ENCODE results near the gene ATP5F1C.
A peak's percentile ranks its signal among the peaks of the same experiment; 100 is the strongest.
"Not testable (repeated sequence)": the region's sequence is repeated elsewhere in the genome, so short reads cannot be mapped to it uniquely, and the experiment has no call there.

ATP5F1C gene

DNA sequence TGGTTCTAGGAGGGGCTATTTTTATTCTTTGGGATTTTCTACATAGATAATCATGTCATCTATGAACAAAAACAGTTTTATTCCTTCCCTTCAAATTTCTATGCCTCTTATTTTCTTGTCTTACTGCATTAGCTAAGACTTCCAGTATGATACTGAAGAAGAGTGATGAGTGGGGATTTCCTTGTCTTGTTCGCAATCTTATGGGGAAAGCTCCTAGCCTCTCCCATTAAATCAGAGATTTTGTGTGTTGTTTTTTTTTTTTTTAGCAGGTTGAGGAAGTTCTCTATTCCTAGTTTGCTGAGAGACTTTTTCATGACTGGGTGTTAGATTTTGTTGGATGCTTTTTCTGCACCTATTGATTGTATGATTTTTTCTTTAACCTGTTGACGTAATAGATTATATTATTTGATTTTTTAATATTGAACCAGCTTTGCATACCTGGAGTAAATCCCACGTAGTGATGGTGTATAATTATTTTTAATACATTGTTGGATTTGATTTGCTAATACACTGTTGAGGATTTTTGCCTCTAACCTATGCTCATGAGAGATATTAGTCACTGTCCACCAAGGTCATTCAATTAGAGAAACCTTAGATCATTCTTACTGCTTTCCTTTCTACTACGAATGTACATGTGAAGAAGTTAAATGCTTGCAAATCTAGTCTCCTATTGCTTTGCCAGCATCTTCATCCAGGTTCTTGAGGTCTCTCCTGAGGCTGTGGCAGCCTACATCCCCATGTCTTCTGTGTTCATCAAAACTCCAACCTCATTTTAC is 6.5 kb downstream of the ATP5F1C start:
- no peak for DNase-seq (ENCODE audit: low read depth in 2 of 2)

DNA sequence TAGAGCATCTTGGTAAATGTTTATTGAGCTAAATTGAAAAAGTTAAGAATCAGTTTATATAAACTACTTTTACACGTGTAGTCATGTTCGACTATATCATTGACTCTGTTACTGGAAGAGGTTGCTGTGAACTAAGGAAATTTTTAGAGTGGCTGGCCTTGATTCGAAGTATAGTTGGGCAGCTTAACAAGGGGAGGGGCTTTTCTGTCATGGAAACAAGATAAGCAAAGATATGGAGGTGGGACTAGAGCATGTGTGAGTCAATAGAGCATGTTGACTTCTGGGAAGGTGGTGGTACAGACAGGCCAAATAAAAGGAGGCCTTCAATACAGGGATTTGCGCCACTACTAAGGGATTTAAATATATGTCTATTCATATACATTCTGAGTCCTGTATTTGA is 7.6 kb downstream of the ATP5F1C start:
- DNase-seq (ENCODE audit: low read depth in 2 of 2) = no peak

DNA sequence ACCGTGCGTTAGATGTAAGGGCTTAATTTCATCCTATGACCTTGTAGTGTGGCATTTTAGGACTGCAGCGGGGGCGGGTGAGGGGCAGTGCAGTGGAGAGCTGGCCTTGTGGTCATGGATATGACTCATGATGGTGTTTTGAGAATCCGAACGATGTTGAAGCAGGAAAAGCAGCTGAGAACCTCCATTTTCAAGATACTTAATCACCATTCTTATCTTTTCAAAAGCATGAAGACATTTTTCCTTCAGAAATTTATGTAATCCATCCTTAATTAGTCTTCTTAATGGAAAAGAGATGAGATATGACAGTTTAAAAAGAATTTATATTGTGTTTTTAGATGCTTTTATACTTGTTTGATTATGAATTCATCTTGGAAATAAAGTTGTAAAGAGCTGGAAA is 9.6 kb downstream of the ATP5F1C start:
- DNase-seq (ENCODE audit: low read depth in 2 of 2) = no peak

DNA sequence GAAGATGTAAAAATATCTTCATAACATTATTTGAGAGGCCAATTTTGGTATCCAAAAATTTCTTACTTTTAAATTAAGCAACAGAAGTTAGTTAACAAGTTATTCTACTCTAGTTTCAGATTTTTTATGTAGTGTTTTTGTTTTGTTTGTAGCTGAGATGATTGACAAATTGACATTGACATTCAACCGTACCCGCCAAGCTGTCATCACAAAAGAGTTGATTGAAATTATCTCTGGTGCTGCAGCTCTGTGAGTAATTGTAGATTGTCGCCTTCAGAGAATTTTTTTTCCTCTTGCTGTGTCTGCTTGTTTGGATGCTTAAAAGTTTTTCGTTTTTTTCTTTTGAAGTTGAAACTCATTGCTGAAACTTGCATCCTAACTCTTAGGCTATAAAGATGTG is 14.6 kb downstream of the ATP5F1C start:
- no peak for DNase-seq (ENCODE audit: low read depth in 2 of 2)

DNA sequence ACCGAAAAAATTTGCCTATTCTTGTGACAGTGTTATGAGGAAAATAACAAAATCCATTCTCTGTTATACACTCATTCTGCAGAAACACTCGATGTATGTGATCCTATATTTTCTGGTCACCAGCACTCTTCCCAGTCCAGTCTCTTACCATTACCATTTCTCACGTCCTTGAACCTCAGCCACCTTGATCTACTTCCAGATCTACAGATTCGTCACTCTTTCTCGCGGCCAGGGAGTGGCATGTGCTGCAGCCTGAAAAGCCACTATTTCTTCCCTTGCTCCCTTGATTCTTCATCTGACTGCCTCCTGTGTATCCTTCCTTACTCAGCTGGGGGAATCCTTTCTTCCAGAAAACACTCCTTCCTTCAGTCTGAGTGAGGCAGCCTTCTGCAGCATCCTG is 16.2 kb downstream of the ATP5F1C start:
- no peak for DNase-seq (ENCODE audit: low read depth in 2 of 2)

DNA sequence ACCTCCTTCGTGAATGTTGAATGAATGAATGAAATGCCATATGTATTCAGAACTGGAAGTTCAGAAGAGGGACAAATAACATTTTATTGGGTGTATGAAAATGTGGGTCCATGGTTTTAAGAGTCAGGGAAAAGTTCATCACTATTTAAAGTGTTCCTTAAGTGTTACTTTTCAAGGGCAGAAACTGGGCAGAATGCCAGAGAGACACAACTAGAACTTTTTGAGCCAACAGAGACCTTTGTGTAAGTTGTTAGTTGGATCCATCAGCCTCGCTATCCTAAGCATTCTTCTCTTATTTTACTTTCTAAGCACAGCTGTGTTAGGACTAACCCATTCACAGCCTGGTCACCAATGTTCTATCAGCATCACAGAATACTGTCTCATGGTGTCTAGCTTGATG is 16.8 kb downstream of the ATP5F1C start:
- no peak for DNase-seq (ENCODE audit: low read depth in 2 of 2)

DNA sequence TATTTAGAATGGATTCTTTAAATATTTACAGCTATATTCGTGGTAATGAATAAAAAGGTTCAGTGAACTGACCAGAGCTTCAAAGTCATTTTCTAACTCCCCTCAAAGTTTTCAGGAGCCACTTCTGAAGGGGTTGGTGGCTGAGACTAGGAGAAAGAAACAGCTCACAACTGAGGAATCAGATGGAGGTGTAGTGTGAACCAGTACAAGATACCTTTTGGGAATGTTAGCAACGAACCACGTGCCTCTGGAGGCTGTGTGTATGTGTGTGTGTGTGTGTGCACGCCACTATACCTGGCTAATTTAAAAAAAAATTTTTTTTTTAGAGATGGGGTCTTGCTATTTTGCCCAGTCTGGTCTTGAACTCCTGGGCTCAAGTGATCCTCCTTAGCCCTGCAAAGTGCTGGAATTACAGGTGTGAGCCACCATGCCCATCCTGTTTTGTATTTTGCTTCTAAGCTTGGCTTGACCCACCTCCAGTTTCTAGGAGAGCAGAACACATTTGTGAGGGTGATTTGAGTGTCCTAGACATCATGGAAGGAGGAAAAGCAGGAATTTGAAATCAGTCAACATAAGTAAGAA is 20.8 kb downstream of the ATP5F1C start:
- DNase-seq (ENCODE audit: low read depth in 2 of 2) = no peak

DNA sequence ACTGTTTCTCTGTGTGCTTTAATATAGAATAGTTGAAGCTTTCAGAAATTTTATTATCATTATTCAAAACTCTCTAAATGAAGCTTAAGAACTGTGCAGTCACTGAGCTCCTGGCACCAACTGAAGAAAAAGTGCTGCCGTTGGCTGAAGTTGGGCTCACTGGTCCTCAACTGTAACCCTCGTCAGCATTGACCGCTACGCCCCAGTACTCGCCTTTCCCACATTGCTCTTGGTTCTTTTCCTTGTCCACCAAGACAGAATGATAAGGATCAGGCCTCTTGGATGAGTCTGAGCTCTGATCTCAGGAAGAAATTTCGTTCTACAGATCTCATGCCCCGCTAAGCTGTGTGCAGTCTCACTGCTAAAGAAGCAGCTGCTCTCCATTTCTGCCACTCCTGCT is 22.5 kb downstream of the ATP5F1C start:
- no peak for DNase-seq (ENCODE audit: low read depth in 2 of 2)

DNA sequence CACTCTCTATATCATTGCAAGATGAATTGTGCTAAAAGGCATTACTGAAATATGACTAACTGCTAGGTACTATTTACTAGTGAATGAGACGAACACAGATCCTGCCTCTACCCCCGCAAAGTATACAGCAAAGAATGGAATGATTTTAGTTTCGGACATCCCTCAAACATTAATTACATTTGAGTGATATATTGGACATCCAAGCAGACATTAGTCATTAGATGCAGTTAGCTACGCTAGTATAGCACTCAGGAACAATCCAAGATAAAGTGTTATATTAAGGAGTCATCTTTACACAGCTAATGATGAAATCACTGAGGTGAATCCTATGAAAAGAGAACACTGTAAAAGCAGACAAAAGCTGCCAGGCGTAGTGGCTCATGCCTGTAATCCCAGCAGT is 23.0 kb downstream of the ATP5F1C start:
- no peak for DNase-seq (ENCODE audit: low read depth in 2 of 2)

DNA sequence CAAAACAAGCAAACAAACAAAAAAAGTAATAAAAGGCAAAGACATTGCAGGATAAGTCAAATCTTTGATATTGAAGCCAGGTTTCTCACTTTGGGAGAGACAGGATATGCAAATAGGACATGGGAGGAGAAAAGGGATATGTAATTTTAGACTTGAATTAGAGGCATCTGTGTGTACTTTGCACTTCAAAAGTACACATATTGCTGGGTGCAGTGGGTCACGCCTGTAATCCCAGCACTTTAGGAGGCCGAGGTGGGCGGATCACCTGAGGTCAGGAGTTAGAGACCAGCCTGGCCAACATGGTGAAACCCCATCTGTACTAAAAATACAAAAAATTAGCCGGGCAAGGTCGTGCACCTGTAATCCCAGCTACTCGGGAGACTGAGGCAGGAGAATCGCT is 23.8 kb downstream of the ATP5F1C start:
- not testable (repeated sequence) for DNase-seq (ENCODE audit: low read depth in 2 of 2)

DNA sequence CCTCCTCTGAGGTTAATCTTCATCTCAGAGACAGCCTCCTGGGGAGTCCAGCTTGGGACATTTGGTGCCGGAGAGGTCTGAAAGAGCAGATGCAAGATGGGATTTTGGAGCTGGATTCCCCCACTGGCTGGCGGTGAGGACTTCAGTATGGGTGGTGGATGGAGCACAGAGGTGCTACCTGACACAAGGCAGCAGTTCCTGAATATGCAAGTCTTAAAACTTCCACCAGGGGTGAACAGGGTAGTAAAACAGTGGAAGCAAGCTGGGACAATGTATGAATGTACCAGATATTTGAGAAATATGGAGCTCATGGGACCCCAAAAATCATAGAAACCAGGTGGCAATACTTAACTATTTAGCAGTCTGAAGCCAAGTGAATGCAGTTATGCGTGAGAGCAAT is 25.5 kb downstream of the ATP5F1C start:
- no peak for DNase-seq (ENCODE audit: low read depth in 2 of 2)

DNA sequence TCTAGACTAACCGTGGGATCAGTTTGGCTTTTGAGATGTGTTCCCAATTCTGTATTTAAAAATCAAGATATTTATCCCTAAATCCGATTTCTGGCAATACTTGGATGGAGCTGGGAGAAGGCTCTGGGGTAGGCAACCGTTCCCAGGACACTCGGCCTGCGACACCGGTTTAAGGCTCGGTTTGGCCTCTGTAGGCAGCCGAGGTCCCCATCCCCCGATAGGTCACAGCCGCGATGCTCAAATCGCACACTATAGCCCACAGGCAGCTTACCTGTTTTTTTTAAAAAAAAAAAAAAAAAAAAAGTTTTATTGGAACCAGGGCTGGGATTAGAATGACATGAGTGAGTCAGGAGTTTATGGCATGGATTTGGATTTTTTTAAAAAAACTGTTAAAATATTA is 29.6 kb downstream of the ATP5F1C start:
- DNase-seq (ENCODE audit: low read depth in 2 of 2) = no peak

DNA sequence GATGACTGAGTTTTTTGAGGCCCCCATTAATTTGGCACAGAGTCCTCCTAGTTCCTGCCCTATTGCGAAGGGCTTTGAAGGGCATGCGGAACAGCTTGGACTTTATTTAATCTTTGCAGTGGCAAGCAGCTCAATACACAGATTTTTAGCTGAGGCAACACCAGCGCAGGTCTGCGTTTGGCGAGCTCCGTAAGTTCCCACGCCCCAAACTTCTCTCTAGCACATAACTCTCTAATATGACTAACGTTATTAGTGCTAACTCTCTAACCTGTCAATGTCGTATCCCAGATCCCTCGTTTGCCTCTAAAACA is 30.0 kb downstream of the ATP5F1C start:
- DNase-seq (ENCODE audit: low read depth in 2 of 2) = no peak

DNA sequence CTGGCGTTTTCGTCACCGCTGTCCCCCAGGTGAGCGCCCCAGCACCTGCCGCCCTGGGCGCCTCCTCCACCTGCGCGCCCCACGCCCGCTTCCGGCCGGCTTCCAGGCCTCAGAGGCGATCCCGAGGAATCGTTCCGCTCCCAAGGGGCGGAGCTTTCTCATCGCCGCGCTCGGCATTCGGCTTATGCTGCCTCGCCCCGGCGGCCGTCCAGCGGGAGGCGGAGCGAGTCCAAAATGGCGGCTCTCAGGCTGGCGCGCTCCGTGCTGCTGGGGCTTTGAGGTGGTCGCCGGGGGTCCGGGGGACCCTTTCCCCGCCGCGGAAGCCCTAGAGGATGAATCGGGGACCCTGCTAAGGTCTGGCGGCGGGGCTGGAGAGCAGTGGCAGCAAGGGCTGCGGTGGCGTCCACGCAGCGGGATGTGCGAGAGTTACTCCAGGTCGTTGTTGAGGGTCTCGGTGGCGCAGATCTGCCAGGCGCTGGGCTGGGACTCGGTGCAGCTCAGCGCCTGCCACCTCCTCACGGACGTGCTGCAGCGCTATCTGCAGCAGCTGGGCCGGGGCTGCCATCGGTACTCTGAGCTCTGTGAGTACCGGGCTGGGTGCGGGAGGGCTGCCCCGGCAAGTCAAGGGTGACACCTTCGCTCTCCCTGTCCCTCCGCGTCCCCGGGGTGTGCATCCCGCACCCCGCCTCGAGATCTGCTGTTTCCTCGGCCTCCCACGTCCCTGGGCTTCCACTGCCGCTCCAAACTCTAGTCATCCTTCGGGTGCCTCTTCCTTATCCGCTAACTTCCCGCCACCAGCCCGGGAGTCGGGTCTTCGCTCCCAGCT is 30.5 kb downstream of the ATP5F1C start, which contains the start of gene TAF3:
Gene TAF3 (plus strand): TSS at position 211 of the 826 bp plus-strand sequence. CDS start 205 bp downstream, at position 416.
- DNase-seq (ENCODE audit: low read depth in 2 of 2) = peak; percentile 87 to 91

DNA sequence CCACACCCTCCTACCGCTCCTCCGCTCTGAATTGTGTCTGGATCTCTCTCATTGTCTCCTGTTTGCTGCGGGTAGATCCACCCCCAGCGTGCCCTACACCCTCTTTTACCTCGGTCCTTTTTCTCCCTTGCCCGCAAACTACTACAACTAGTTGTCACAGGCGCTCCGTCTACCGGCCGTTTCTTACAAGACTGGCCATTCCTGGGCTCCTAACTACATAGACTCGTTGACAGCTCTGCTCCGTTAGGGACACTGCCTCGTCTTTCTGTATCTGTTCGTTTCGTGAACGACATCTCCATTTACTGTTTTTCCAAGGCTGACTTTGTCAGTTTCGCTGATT is 31.1 kb downstream of the ATP5F1C start:
- DNase-seq (ENCODE audit: low read depth in 2 of 2) = no peak

DNA sequence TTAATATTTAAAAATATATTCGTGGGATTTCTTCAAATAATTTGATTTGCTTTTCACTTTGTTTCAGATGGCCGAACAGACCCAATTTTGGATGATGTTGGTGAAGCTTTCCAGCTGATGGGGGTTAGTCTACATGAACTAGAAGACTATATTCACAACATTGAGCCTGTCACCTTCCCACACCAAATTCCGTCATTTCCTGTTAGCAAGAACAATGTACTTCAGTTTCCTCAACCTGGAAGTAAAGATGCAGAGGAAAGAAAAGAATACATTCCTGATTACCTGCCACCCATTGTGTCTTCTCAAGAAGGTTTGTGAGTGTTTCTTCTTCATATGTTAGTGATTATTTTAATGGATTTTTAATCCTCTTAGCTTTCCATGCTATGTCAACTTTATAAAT is 36.3 kb downstream of the ATP5F1C start:
- no peak for DNase-seq (ENCODE audit: low read depth in 2 of 2)

DNA sequence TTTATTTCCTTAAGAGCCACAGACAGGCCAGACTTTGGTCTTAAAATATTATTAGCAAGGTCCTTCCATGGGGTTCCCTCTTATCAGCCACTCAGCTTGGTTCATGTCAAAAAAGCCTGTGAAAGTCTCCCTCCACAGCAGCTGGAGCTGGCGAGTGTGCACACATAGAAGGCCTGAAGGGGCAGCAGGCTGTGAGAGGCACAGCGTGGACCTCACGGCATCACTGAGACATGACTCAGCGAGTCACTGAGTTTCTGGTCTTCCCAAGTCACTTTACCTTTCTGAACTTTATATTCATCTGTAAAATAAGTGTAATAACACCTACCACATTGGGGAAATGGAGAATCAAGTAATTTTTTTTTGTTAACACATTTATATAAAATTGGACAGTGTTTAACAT is 39.0 kb downstream of the ATP5F1C start:
- DNase-seq (ENCODE audit: low read depth in 2 of 2) = no peak

DNA sequence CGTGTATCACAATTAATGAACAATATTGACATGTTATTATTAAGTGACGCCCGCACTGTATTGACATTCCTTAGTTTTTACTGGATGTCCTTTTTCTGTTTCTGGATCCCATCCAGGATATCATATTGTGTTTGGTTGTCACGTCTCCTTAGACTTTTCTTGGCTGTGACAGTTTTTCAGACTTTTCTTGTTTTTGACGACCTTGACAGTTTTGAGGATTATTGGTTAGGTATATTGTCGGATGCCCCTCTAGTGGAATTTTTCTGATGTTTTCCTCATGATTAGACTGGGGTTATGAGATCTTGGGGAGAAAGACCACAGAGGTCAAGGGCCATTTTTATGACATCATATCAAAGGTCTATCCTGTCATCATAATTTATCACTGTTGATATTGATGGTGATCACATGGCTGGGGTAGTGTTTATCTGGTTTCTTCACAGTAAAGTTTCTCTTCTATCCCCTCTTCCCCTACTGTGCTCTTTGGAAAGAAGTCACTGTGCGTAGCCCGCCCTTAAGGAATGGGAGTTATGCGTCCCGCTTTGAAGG is 41.4 kb downstream of the ATP5F1C start:
- DNase-seq (ENCODE audit: low read depth in 2 of 2) = no peak

DNA sequence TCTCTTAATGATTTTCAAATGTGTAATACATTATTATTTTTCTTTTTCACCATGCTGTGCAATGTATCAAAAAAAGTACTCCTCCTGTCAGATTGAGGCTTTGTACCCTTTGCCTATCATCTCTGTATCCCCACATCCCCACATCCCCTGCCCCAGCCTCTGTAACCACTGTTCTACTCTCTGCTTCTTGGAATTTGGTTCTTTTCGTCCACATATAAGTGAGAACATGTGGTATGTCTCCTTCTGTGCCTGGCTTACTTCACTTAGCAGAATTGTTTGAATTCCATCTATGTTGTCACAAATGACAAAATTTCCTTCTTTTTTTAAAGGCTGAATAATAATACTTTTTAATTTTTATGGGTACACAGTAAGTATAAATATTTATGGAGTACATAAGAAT is 44.1 kb downstream of the ATP5F1C start:
- DNase-seq (ENCODE audit: low read depth in 2 of 2) = no peak

DNA sequence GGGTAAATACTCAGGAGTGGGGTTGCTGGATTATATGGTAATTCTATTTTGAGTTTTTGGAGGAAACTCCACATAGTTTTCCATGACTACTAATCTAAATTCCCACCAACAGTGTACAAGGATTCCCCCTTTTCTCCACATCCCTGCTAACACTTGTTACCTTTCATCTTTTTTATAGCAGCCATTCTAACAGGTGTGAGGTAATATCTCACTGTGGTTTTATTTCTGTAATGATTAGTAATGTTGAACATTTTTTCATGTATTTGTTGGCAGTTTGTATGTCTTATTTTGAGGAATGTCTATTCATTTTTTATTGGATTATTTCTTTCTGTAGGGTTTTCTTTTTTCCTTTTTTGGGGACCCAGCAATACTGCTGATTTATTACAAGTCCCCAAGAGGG is 45.2 kb downstream of the ATP5F1C start:
- DNase-seq (ENCODE audit: low read depth in 2 of 2) = no peak

DNA sequence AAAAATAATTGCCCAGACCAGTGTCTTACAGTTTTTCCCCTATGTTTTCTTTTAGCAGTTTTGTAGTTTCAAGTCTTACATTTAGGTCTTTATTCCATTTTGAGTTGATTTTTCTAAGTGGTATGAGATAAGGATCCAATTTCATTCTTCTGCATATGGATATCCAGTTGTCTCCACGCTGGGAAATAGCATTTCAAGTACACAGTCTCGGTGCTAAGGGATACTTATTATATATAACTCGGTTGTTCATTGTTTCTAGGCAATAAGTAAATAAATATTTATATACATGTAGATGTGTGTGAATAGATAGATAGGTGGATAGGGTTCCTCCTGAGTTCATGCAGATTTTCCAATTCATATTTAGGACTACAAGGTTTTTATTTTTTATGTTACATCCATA is 46.3 kb downstream of the ATP5F1C start:
- no peak for DNase-seq (ENCODE audit: low read depth in 2 of 2)

DNA sequence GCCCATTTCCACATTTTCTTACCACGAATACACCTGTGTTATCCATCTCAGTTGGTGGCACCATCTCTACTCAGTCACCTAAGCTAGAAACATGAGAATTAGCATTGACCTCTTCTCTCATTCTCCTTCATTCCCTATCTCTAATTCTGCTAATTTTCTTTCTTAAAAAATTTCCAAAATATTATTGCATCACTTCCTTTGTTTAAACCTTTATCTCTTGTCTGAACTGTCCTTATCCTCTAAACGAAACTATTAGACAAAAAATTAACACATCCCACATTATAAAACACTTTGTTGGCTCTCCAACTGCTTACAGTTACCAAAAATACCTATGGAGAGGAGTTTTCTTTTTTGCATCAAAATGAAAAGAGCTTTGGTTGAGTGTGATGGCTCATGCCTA is 48.6 kb downstream of the ATP5F1C start:
- DNase-seq (ENCODE audit: low read depth in 2 of 2) = no peak

DNA sequence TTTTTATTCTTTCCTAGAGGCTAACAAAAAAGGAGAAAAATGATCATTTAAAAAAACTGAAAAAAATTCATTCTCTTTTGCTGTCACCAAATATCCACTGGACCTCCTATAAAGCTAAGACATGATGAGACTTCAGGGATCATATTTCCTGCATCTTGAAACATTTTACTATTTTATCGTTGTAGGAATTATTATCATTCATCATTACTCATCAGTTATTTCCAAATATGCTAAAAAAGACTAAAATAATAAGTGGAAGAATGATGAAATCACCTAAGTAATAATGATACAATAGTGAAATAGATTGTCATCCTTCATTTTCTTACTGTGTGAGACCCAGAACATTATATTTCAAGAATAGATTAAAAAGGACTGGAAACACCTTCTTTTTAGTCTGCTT is 58.6 kb downstream of the ATP5F1C start:
- no peak for DNase-seq (ENCODE audit: low read depth in 2 of 2)
